Pulmonary artery endothelial cell (primary cell): ENCODE measurements around the gene RANBP3L. TPM values are rescaled to one million over a fixed set of nuclear protein-coding genes. Genes with fewer than 3 reads are reported as not detected.

Experiments used
- DNase-seq: peaks from one replicate; pipeline ENCODE4 v3.0.0-alpha.2; 2011; ENCODE audit warnings: low read depth, low spot score
- total RNA-seq: library from RNA; depleted of rRNA; stranded (reverse); fragments of >200 nt; gene quantifications from 2 replicates; pipeline ENCODE4 v1.2.3, GENCODE V29; 2014

Gene RANBP3L
- total RNA-seq, 1 donor from 2014 or later = not detected

- DNase-seq = no peak
Measured at GRCh38 chr5:36243653-36244052, 58.0 kb downstream of the RANBP3L start.

- no peak for DNase-seq
Measured at GRCh38 chr5:36242534-36243485, 58.9 kb downstream of the RANBP3L start.

DNA sequence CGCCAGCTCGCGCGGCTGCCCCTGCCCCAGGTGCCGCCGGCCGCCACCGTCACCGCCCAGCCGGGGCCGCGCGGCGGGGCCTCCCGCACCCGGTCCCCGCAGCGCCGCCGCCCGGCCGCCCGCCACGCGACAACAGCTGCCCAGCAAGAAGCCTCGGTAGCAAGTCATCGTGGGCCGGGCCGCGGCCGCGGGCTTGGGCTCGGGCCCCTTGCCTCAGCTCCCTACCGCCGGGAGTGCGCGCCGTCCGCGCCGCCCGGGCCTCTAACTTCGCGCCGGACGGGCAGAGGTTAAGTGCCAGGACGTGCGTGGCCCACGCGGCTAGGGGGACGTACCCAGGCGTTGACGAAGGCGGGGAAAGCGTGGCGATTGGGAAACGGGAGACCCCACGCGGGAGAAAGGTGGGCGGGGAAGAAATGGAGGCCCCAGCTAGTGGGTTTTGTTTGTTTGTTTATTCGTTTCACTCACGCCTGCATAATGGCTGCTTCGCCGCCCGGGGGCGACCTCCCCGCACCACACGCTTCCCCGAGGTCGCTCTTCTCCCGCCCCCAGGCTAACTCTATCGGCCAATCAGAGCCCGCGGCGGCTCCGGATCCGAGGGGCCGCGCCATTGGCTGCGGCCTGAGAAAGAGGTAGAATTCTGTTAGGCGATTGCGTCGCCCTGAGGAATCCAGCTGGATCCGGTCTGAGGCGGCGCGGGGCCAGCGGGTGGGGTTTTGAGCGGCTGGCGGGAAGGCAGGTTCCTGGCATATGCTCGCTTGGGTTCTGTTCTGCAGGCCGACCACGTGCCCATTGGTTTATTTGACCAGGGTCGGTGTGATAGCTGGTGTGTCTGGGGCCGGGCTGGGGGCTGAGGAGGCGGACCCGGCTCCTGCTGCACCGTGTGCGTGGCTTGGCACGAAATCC is 59.8 kb downstream of the RANBP3L start, which contains the start of gene NADK2:
Gene NADK2, minus strand, starts transcription at position 295 of the 903 bp plus-strand sequence. Its CDS starts 127 bp downstream, at position 168.
- DNase-seq = peak; percentile 86

DNA sequence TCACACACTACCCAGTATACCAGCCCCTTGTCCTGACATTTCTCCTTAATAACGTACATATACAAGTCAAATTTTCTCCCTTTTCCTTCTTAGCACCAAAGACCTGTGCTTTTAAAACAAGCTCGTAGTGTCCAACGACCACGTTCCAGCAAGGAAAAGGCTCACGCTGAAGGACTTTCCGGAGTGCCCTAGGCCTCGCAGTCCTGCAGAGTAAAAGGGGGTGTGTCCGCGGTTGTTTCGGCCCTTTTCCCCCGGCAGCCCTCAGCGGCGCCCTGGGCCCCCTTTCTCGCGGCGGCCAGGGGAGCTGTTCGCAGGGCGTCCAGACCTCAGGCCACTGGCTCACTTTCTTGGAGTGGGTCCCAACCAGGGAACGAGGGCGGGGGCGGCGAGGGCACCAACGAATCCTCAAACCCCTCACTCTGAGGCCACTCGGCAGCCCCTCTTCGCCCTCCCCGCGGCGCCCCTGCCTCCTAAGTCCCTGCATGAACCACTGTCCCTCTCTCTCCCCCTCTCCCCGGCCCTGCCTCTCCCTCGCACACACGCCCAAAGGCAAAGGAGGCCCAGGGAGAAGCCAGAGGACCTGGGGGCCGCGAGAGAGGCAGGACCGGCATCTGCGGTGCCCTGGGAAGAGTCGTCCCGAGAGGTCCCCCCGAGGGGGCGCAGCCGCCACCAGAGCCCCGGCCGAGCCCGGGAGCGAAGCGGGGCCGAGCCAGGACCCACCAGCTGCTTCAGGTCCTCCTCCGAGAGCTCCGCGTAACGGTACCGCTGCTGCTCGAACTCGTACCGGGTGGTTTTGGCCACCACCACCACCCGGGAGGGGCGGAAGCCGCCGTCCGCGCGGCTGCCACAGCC is 60.7 kb downstream of the RANBP3L start:
- no peak for DNase-seq

DNA sequence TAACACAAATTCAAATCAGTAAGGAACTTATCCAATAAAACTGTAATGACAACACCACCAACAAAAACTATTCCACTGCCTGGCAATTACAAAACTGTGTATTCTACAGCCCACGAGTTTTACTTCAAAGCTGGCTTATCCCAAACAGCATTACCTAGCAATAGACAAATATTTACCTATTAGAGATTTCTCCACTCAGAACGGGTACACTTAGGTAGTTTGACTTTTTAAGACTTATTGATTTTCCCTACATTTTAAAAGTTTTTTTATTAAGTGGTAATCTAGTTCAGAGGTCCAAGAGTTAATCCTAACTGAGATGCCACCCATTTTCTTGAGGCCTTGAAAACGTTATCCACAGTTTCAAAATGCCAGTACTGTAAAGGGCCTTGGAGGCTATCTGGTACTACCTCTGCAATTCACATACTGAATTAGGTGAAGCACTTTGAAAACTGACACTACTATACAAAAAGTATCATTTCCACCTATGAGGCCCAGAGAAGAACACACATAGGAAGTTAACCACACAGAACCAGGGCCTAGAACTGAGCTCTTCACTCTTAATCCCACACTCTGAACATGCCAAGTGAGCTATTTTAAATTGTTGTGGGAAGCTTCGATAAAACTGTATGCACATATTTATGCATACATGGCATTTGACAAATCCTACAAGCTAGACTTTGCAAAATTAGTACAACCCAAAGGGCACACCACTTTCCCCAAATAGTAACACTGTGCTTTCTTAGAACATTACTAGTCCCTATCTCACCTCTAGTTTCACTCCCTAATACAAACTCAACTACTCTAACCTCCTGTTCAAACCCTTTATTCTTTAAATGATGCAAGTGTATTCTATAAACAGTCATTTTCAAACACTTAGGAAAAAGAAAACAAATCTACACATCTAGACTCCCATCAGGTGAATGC is 62.1 kb downstream of the RANBP3L start:
- DNase-seq = no peak

GRCh38 chr5:36238502-36239295 is 63.0 kb downstream of the RANBP3L start:
- DNase-seq = no peak

GRCh38 chr5:36237751-36238150 is 64.0 kb downstream of the RANBP3L start:
- DNase-seq = no peak

DNA sequence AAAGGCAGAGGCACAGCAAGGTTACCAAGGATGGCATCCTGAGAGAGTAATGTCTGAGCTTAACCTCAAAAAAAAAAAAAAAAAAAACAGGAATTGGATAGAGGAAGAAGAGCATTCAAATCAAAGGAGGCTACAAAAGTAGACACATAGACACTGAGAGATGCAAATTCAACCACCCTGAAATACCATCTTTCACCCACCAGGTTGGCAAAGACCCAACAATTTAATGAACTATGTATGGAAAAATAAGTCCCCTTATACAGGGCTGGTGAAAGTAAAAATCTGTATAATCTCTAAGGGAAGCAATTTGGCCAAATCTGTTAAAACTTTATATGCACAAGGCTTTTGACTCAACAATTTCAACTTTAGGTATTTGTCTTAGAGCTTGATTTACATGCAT is 64.9 kb downstream of the RANBP3L start:
- no peak for DNase-seq

- no peak for DNase-seq
Measured at GRCh38 chr5:36232533-36232932, 69.2 kb downstream of the RANBP3L start.

DNA sequence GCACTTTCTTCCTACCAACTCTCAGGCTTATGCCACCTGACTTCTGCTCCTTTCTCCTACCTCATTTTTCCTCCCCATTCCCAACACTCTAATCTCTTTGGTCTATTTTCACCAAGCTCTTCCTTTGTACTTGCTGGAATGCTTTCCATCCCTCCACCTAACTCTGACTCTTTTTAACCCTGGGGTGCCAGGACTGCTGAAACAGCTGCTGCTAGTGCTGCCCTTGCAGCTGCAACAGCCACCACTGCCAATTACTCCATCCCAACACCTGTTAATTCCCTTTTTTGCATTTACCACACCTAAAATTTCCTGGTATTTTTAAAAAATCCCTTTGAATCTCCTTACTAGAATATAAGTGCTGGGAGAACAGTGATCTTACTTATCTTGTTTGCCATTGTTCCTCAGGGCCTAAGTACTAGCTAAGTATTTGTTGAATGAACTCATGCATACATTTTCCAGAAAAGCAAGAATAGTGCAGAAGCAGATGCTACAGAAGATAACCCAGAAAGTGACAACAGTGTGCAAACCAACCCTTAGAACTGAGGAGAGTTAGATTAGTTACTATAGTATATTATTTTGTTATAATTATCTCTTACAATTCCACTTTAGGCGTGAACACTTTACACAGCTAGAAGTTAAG is 71.4 kb downstream of the RANBP3L start:
- no peak for DNase-seq

DNA sequence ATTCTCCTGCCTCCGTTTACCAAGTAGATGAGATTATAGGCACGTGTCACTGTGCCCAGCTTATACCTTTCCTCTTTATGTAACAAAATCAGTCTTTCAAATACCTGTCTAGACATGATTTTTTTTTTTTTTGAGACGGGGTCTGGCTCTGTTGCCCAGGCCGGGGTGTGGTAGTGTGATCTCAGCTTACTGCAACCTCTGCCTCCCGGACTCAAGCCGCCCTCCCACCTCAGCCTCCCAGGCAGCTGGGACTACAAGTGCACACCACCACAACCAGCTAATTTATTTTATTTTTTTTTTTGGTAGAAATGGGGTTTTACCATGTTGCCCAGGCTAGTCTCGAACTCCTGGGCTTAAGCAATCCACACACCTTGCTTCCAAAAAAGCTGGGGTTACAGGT is 73.2 kb downstream of the RANBP3L start:
- DNase-seq = no peak

DNA sequence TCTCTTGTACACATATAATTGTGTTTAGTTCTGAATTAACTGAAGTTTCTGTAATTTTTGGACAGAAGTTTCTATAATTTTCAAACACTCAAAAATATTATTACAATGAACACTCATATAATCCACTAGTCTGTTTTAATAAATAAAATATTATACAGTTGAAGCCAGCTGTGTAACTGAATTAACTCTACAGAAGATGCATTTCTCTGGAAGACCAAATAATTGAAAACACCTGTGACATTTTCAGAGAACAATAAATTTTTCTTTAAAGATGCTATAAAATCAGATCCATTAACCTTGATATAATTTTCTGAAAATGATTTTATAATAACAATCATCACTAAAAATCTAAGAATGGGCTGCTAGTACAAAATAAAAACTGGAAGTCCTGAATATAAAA is 74.7 kb downstream of the RANBP3L start:
- no peak for DNase-seq

GRCh38 chr5:36222620-36223019 is 79.1 kb downstream of the RANBP3L start:
- no peak for DNase-seq

DNA sequence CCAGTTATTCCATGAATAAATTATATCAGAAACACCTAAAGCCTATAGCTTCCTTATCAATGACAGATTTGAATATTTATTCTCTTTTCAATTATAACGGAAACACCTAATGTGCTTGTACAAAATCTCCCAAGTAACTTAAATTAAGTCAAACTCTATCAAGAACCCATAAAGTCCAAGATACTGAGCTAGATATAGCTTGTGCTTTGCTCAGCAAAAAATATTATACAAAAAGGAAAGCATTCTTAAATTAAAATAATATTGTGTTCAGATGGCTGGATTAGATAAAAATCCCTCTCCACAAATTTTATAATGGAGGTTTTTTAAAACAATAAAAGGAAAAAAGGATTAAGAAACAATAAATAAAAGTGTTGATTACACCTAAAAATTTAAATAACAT is 83.7 kb downstream of the RANBP3L start:
- no peak for DNase-seq

DNA sequence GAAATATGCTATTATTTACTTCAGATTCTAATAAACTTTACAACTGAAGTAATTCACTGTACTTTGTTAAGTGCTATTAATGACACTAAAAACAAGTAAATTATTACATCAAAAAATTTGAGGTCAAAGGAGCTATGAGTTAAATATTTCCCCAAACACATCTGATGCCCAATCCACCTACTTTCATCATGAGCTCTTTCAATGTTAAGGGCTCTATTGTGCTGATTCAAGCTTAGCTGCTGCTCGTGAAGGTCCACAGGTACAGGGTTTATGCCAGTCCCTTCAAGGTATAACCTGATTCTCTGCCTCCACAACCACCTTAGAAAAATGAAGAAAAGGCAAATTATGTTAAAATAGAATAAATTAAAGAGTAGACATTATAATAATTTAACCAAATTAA is 84.1 kb downstream of the RANBP3L start:
- DNase-seq = no peak

GRCh38 chr5:36215910-36216309 is 85.8 kb downstream of the RANBP3L start:
- no peak for DNase-seq

DNA sequence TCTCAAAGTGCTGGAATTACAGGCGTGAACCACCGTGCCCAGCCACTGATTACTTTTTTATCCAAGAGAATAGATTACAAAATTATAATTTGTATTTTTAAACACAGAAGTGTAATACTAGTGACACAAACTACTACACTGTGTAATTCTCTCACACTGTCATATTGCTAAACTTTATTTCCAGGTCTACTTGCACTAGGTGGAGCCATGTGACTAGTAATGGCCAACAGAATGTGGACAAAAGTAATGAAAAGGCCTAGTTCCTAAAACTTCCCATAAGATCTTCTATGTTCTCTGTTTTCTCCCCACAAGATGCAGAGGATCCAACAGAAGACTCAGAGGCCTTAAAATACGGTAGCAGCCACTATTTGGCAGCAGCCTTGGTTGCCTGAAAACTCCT is 87.3 kb downstream of the RANBP3L start:
- DNase-seq = no peak

DNA sequence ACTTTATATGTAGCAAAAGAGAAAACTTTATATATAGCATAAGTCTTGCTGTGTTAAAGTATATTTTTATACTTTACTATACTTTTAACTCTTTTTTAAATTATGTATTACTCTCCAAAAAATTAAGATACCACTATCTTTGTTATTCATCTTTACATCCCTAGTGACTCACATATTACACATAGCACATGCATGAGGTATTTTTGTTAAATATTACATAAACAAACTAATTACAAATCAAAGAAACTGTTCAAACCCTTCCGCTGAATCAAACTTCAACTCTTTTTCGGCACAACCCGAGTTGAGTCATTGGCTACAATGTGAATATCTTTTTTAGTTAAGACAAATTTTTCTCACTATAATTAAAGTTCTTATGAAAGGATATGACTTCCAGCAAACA is 92.0 kb downstream of the RANBP3L start:
- no peak for DNase-seq

DNA sequence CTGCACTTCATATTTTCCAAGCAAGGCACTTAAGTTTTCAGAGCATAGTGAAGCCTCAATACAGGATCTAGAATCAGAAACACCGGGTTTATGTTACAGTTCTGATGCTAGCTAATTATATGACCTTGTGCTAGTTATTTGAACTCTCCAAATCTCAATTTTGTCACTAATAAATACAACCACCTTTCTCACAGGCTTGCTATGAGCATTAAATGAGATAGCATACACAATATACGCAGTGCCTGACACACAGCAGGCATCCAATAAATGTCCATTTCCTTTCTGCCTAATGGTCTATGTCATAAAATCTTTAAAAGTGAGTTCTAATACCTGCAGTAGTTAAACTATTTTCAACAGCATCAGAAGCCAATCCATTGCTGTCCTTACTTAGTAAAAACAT is 92.9 kb downstream of the RANBP3L start:
- DNase-seq = no peak
